ENCODE results near the gene IGF2R.

DNA sequence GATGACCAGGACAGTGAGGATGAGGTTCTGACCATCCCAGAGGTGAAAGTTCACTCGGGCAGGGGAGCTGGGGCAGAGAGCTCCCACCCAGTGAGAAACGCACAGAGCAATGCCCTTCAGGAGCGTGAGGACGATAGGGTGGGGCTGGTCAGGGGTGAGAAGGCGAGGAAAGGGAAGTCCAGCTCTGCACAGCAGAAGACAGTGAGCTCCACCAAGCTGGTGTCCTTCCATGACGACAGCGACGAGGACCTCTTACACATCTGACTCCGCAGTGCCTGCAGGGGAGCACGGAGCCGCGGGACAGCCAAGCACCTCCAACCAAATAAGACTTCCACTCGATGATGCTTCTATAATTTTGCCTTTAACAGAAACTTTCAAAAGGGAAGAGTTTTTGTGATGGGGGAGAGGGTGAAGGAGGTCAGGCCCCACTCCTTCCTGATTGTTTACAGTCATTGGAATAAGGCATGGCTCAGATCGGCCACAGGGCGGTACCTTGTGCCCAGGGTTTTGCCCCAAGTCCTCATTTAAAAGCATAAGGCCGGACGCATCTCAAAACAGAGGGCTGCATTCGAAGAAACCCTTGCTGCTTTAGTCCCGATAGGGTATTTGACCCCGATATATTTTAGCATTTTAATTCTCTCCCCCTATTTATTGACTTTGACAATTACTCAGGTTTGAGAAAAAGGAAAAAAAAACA is 136.1 kb downstream of the IGF2R start:
- no peak for TF ChIP-seq EZH2 (optimal IDR thresholded peaks at IDR 0.05; ENCODE audit: low read depth, low read length)
- TF ChIP-seq, protein P1, sequence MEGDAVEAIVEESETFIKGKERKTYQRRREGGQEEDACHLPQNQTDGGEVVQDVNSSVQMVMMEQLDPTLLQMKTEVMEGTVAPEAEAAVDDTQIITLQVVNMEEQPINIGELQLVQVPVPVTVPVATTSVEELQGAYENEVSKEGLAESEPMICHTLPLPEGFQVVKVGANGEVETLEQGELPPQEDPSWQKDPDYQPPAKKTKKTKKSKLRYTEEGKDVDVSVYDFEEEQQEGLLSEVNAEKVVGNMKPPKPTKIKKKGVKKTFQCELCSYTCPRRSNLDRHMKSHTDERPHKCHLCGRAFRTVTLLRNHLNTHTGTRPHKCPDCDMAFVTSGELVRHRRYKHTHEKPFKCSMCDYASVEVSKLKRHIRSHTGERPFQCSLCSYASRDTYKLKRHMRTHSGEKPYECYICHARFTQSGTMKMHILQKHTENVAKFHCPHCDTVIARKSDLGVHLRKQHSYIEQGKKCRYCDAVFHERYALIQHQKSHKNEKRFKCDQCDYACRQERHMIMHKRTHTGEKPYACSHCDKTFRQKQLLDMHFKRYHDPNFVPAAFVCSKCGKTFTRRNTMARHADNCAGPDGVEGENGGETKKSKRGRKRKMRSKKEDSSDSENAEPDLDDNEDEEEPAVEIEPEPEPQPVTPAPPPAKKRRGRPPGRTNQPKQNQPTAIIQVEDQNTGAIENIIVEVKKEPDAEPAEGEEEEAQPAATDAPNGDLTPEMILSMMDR (IDR thresholded peaks at IDR 0.05; ENCODE audit: low read length), result no peak

All from MM.1S (cell line).